HepG2 (cell line): Measurements from ENCODE around the gene TIMM10. TPM values are rescaled to one million over a fixed set of nuclear protein-coding genes. Genes with fewer than 3 reads are reported as not detected.

Experiments
- AHR ChIP-seq: IDR thresholded peaks from 2 replicates; pipeline ENCODE4 v1.6.1; 2018; ENCODE audit warnings: missing genetic modification reagents, missing compliant biosample characterization
- ARID2 ChIP-seq: sonication (generic); formaldehyde crosslinking; IDR thresholded peaks from 2 replicates; pipeline ENCODE4 v1.8.1; 2022; ENCODE audit warnings: mild to moderate bottlenecking, missing genetic modification reagents, borderline replicate concordance
- DR1 ChIP-seq: sonication (generic); formaldehyde crosslinking; IDR thresholded peaks from 2 replicates; pipeline ENCODE4 v1.8.0; 2021; ENCODE audit warnings: mild to moderate bottlenecking, missing genetic modification reagents, inconsistent platforms
- ERF ChIP-seq: IDR thresholded peaks from 2 replicates; pipeline ENCODE4 v1.6.1; 2018; ENCODE audit warnings: missing biosample characterization, missing genetic modification reagents
- HCFC1 ChIP-seq: fragments of 150-350 bp; IDR thresholded peaks from 2 replicates; pipeline ENCODE4 v1.6.1; 2014; ENCODE audit warnings: low read depth, low read length
- HOXA5 ChIP-seq: sonication (generic); formaldehyde crosslinking; IDR thresholded peaks from 2 replicates; pipeline ENCODE4 v1.4.0; 2020; ENCODE audit warnings: missing genetic modification reagents
- JDP2 ChIP-seq: sonication (generic); formaldehyde crosslinking; IDR thresholded peaks from 2 replicates; pipeline ENCODE4 v1.8.1; 2022; ENCODE audit warnings: missing genetic modification reagents, borderline replicate concordance
- KLF15 ChIP-seq: sonication (generic); formaldehyde crosslinking; IDR thresholded peaks from 2 replicates; pipeline ENCODE4 v1.8.1; 2023; ENCODE audit warnings: borderline replicate concordance, mild to moderate bottlenecking, inconsistent platforms, missing genetic modification reagents, mixed read lengths
- PRMT3 ChIP-seq: sonication (generic); formaldehyde crosslinking; IDR thresholded peaks from 2 replicates; pipeline ENCODE4 v1.8.1; 2022; ENCODE audit warnings: low read depth, mild to moderate bottlenecking, moderate library complexity, missing genetic modification reagents, borderline replicate concordance
- TARDBP ChIP-seq: sonication (generic); formaldehyde crosslinking; IDR thresholded peaks from 2 replicates; pipeline ENCODE4 v1.8.0; 2022; ENCODE audit warnings: mild to moderate bottlenecking, missing genetic modification reagents
- ZGPAT ChIP-seq: IDR thresholded peaks from 2 replicates; pipeline ENCODE4 v1.6.1; 2016; ENCODE audit warnings: mild to moderate bottlenecking
- ZMAT3 ChIP-seq: sonication (generic); formaldehyde crosslinking; conservative IDR thresholded peaks from 2 replicates; pipeline ENCODE4 v1.7.0; 2021; ENCODE audit warnings: missing genetic modification reagents
- ZNF326 ChIP-seq: sonication (generic); formaldehyde crosslinking; IDR thresholded peaks from 2 replicates; pipeline ENCODE4 v1.4.0; 2020; ENCODE audit warnings: missing genetic modification reagents, borderline replicate concordance
- ZNF333 ChIP-seq: sonication (generic); formaldehyde crosslinking; IDR thresholded peaks from 2 replicates; pipeline ENCODE4 v1.4.0; 2020; ENCODE audit warnings: mild to moderate bottlenecking, missing genetic modification reagents, borderline replicate concordance
- ZNF354B ChIP-seq: sonication (generic); formaldehyde crosslinking; IDR thresholded peaks from 2 replicates; pipeline ENCODE4 v1.8.0; 2022; ENCODE audit warnings: mild to moderate bottlenecking, missing genetic modification reagents
- ZNF564 ChIP-seq: sonication (generic); formaldehyde crosslinking; IDR thresholded peaks from 2 replicates; pipeline ENCODE4 v1.8.1; 2023; ENCODE audit warnings: mild to moderate bottlenecking, missing genetic modification reagents
- ZNF703 ChIP-seq: sonication (generic); formaldehyde crosslinking; IDR thresholded peaks from 2 replicates; pipeline ENCODE4 v1.5.1; 2020; ENCODE audit warnings: missing genetic modification reagents, mild to moderate bottlenecking, moderate library complexity, borderline replicate concordance
- polyA plus RNA-seq, 8 experiments: library from polyadenylated mRNA; depleted of rRNA in 3 of 8; stranded (reverse) in 7 of 8; unstranded in 1 of 8; fragments of >200 nt; fragmentation: Illumina TruSeq in 4 of 8; extraction: Trizol in 4 of 8; gene quantifications; 2 replicates each; pipeline versions ENCODE4 v1.2.1 to v1.2.3, GENCODE V29; 2011 to 2016; ENCODE audit warnings: low read depth in 4 of 8, missing spikeins in 1 of 8, mixed read lengths in 1 of 8; ENCODE audit not compliant: insufficient read depth in 1 of 8
- total RNA-seq, 5 experiments: library from RNA; depleted of rRNA; stranded (reverse); fragments of >200 nt; fragmentation: Illumina TruSeq; extraction: Trizol; gene quantifications; 2 replicates each; pipeline ENCODE4 v1.2.3, GENCODE V29; 2016; ENCODE audit warnings: low read depth in 1 of 5
- TF ChIP-seq, protein P1 (sequence below): sonication (generic); formaldehyde crosslinking; IDR thresholded peaks from 2 replicates; pipeline ENCODE4 v1.4.0; 2020; ENCODE audit warnings: mild to moderate bottlenecking, missing genetic modification reagents
- TF ChIP-seq, protein P2 (sequence below): IDR thresholded peaks from 2 replicates; pipeline ENCODE4 v1.6.1; 2016; ENCODE audit warnings: low read depth, missing genetic modification reagents, missing compliant biosample characterization
- TF ChIP-seq, protein P3 (sequence below): sonication (generic); formaldehyde crosslinking; IDR thresholded peaks from 2 replicates; pipeline ENCODE4 v1.5.1; 2020; ENCODE audit warnings: mild to moderate bottlenecking, moderate library complexity, missing genetic modification reagents

Gene TIMM10
- total and polyA plus RNA-seq, 2 of the 13 experiments (the other 11 are each of a cell fraction or from before 2014, with no cell fraction given), result 67.8 to 82.2 TPM

DNA sequence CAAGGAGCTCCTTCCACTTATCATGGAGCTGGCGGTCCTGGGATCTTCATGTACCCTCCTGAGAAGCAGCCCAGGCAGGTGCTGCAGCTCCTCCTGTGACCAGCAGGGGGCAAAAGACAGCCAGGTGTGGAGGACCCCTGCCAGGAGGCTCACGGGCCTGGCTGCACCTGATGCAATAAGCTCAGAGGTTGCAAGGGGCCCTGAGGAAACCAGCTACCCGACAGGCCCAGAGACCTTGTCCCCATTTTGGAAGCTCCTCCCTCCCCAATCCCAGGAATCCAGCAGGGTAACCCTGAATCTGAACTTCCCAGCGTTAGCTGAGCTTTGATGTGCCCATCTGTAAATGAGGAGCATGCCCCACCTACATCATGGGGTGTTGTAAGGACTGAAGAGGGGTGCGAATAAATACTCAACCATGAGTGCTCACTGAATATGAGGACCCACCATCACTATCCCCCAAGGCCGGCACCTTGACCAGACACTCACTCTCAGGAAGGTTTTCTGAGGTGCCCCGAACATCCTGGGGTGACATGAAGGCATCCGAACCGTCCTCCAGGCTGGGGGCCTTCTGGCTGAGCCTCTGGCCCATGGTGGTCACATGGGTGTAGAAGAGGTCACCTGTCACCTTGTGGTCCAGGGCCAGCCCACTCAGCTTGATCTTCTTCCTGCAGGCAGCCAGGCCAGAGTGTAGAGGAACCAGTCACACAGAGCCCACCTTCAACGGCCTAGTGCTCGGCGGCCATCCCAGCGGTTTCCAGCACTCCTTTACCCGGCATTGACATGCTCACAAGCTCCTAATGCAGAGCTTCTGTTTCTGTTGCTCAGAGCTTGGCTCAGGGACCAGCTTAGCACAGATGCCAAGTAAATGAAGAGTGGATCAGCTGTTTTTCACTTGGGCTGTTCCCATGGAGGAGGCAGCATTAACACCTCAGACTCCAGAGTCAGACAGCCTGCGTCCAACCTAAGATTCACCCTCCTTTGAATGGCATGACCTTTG is 36.7 kb downstream of the TIMM10 start (continued):
- TF ChIP-seq HCFC1 (no peak), ZNF354B (CRISPR knock-in tag) (no peak), AHR (CRISPR knock-in tag) (0 out of 2 replicates have a peak, but pooled peaks have one; percentile 58), DR1 (CRISPR knock-in tag) (no peak), ZNF326 (no peak), TARDBP (CRISPR knock-in tag) (no peak), KLF15 (CRISPR knock-in tag) (no peak), ZNF564 (CRISPR knock-in tag) (no peak), PRMT3 (CRISPR knock-in tag) (no peak), ERF (CRISPR knock-in tag) (peak; percentile 55; the same call in 1 of the 2 replicates), ZNF333 (CRISPR knock-in tag) (no peak), JDP2 (CRISPR knock-in tag) (no peak), HOXA5 (CRISPR knock-in tag) (0 out of 2 replicates have a peak, but pooled peaks have one; percentile 33), ZNF703 (no peak), ARID2 (CRISPR knock-in tag) (no peak), ZMAT3 (CRISPR knock-in tag) (peak; percentile 56; the same call in 1 of the 2 replicates), ZGPAT (CRISPR knock-in tag) (0 out of 2 replicates have a peak, but pooled peaks have one; percentile 36)
- TF ChIP-seq, protein P1, sequence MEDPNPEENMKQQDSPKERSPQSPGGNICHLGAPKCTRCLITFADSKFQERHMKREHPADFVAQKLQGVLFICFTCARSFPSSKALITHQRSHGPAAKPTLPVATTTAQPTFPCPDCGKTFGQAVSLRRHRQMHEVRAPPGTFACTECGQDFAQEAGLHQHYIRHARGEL (CRISPR knock-in tag), result no peak
- TF ChIP-seq, protein P2, sequence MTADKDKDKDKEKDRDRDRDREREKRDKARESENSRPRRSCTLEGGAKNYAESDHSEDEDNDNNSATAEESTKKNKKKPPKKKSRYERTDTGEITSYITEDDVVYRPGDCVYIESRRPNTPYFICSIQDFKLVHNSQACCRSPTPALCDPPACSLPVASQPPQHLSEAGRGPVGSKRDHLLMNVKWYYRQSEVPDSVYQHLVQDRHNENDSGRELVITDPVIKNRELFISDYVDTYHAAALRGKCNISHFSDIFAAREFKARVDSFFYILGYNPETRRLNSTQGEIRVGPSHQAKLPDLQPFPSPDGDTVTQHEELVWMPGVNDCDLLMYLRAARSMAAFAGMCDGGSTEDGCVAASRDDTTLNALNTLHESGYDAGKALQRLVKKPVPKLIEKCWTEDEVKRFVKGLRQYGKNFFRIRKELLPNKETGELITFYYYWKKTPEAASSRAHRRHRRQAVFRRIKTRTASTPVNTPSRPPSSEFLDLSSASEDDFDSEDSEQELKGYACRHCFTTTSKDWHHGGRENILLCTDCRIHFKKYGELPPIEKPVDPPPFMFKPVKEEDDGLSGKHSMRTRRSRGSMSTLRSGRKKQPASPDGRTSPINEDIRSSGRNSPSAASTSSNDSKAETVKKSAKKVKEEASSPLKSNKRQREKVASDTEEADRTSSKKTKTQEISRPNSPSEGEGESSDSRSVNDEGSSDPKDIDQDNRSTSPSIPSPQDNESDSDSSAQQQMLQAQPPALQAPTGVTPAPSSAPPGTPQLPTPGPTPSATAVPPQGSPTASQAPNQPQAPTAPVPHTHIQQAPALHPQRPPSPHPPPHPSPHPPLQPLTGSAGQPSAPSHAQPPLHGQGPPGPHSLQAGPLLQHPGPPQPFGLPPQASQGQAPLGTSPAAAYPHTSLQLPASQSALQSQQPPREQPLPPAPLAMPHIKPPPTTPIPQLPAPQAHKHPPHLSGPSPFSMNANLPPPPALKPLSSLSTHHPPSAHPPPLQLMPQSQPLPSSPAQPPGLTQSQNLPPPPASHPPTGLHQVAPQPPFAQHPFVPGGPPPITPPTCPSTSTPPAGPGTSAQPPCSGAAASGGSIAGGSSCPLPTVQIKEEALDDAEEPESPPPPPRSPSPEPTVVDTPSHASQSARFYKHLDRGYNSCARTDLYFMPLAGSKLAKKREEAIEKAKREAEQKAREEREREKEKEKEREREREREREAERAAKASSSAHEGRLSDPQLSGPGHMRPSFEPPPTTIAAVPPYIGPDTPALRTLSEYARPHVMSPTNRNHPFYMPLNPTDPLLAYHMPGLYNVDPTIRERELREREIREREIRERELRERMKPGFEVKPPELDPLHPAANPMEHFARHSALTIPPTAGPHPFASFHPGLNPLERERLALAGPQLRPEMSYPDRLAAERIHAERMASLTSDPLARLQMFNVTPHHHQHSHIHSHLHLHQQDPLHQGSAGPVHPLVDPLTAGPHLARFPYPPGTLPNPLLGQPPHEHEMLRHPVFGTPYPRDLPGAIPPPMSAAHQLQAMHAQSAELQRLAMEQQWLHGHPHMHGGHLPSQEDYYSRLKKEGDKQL (CRISPR knock-in tag), result no peak
- TF ChIP-seq, protein P3, sequence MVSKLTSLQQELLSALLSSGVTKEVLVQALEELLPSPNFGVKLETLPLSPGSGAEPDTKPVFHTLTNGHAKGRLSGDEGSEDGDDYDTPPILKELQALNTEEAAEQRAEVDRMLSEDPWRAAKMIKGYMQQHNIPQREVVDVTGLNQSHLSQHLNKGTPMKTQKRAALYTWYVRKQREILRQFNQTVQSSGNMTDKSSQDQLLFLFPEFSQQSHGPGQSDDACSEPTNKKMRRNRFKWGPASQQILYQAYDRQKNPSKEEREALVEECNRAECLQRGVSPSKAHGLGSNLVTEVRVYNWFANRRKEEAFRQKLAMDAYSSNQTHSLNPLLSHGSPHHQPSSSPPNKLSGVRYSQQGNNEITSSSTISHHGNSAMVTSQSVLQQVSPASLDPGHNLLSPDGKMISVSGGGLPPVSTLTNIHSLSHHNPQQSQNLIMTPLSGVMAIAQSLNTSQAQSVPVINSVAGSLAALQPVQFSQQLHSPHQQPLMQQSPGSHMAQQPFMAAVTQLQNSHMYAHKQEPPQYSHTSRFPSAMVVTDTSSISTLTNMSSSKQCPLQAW (CRISPR knock-in tag), result peak; percentile 69; the same call in 1 of the 2 replicates
